ENCODE measurements around the gene PTPRC.

PTPRC gene

DNA sequence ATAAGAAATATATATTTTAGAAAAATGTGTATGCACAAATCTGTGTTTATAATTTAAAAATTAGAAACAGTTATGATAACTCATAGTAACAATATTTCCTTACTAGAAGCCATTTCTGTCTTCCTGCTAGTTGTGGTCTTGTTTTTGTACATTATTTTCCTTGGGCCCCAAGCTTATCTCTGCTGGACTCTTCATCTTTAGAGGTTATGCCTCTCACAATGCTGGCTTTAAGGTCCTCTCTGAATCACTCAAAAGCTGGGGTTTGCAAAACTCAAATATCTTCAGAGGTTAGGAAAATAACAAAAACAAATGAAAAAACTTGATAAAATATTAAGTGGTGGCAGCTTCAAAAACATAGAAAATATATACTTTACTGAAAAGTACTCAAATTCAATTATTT, 133.8 kb downstream of the PTPRC start:
- DNase-seq, result no peak

DNA sequence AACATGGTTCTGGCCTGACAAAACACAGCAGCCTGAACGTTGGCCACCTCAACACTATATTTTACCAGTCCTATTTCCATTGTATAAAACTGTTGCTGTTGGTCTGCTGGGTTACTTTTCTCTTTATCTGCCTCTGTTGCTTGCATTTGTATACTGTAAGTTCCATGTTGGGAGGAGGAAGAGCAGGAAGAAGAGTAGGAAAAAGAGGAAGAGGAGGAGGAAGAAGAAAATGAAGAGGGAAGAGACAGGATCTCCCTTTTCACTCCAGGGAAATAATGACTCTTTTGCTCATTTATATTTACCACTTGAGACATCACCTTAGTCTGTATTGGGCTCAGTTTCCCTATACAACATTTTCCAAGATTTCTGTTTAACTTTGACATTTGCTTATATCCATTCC, 134.2 kb downstream of the PTPRC start:
- DNase-seq, result no peak

DNA sequence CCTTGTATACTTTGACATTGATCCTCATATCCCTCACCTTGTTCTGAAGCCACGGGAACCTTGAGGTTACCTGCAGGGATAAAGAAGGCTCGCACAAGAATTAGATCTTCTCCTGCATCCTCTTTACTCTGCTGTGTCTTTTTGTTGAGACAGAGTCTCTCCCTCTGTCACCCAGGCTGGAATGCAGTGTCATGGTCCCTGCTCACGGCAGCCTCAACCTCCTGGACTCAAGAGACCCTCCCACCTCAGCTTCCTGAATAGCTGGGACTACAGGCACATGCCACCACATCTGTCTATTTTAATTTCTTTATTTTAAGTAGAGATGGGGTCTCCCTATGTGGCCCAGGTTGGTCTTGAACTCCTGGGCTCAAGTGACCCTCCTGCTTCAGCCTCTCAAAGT, 134.7 kb downstream of the PTPRC start:
- no peak for DNase-seq

DNA sequence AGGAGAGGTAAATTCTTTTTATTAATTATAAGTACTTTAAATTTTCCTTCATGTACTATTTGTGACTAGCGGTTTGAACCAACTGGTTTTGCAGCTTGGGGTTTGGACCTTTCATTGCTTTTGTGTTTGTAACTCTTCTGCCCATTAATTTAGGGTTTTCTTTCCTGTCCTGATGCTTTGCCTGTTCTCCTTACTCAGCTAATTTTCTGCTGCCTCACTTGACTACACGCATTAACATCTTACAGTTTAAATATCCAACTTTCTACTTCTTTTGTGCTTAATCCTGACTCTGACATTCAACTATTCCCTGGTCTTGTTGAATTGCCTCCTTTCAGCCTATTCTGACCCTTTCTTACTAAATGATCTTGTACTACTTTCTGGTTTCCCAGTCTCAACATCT, 135.6 kb downstream of the PTPRC start:
- no peak for DNase-seq

DNA sequence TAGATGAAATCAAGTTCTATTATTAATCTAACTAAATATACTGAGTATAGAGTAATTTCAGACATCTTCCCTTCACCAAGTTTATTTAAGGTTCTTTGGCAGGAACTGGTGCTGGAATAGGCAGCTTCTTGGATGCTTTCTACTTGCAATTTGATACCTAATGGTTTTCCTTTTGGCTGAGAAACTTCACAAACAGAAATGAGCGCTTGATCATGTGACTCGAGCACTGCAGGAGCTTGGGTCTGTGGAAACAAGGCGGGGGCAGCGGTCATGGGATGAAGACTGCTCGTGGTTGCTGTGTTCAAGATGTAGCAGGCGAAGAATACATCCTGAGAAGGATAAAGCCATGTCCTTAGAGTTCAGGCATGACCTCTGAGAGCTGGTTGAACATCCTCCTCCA, 136.8 kb downstream of the PTPRC start:
- no peak for DNase-seq

DNA sequence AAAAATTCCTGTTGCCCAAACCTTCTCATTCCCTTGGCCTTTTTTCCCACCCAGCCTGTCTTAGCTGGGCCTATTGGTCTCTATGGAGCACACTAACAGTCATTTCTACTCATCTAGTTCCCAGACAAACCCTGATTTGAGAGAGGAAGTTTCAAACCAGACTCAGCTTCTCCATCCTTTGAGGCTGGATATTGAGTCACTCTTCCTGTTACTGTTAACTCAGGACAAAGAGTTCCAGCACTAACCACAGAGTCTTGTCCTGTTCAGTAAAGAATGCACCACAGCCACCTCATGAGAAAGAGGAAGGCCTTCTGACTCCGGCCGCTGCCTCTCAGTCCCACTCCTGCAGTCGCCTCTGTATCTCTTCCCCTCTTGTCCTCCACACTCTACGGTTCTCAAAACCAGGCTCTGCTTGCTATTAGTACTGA, 137.8 kb downstream of the PTPRC start:
- DNase-seq, result no peak

DNA sequence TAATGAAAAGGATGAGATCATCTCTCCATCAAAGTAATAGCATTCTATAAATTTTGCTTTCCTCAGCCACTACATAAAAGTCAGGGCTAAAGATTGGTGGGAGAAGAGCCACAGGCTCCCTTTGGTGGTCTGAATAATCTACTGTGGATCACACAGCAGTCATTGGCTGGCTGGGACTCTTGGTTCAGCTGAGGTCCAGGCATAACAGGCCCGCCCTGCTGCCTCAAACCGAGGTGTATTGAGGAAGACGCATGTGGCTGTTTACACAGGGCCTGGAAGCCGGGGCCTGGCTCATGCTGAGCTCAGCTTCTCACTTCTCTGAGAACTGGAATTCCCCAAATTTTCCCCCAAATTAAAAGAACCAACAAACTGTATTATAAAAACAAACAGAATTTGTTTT, 139.2 kb downstream of the PTPRC start:
- DNase-seq, result no peak

DNA sequence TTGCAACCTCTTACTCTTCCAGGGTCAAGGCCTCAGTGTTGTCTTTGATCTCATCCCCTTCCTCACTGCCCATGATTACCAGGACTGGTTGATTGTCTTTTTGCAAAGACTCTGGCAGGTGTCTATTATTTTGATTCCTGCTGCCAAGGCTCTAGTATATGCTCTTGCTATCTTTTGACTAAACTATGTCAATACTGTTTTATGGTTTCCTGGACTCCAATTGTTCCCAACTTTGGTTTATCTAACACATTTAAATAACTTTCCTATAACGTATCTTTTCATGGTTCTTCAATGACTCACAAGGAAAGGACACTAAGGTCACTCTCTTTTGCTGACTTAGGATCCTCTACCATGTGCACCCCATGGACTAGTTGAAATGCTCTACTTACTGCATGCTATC, 141.5 kb downstream of the PTPRC start:
- DNase-seq, result no peak

DNA sequence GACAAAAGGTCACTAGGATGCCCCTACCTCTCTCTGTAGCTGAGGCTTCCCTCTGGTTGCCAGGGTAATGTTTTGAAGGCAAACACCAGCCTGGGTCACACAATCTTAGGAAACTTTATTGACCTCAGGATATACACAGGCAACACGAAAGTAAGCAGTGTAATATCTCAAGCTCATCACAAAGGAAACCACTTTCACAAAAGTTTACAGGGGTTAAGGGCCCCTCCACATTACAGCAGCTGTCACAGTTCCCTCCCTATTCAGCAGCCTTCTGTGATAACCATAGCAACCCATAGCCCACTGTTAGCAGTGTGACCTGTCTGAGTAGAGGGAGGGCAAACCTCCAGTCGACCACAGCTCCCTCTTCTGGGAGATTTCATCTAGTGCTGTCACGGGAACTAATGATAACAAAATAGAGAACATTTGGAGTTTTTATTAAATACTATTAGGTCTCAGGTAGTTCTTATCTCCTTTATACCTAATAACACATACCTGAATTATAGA, 149.8 kb downstream of the PTPRC start:
- peak; percentile 71 for DNase-seq

DNA sequence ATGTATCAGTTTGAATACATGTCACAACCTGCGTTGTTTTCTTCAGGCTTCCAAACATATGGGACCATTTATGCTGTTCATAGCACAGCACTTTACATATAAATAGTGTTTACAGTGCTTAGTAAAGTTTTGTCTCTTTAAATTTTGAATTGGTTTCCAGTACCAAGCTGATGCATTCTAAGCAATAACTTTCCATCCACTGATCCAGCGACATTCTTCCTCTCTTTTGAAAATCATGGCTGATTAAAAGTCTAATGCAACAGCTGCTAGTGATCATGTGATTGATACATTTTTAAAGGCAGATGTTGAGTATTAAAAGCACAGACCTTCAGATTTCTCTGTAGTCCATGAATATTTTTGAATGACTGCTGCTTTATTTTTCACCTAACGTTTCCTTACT, 154.9 kb downstream of the PTPRC start:
- DNase-seq, result peak; percentile 29

DNA sequence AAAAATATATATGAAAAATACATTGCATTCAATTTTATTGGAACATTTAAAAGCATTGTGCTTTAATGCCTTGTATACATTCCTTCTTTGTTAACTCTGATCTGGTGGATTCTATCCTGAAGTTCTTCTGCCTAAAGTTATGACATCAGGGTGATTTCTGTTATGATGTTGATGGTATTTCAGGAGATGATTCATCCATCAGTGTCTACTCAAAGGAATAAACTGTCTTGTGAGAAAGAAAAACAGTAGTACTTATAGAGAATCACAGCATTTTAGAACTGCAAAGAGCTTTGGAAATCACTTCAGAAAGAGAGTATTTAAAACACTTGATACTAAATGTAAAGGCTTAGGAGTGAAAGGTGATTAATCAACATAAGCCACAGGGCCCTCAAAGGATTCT, 155.7 kb downstream of the PTPRC start:
- no peak for DNase-seq

DNA sequence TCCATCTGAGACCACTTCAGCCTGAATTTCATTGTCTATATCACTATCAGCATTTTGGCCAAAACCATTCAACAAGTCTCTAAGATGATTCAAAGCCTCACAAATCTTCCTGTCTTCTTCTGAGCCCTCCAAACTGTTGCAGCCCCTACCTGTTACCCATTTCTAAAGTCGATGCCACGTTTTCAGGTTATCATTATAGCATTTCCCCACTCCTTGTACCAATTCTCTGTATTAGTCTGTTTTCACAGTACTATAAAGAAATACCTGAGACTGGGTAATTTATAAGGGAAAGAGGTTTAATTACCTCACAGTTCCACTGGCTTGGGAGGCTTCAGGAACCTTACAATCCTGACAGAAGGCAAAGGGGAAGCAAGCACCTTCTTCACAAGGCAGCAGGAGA, 158.8 kb downstream of the PTPRC start:
- DNase-seq, result no peak

DNA sequence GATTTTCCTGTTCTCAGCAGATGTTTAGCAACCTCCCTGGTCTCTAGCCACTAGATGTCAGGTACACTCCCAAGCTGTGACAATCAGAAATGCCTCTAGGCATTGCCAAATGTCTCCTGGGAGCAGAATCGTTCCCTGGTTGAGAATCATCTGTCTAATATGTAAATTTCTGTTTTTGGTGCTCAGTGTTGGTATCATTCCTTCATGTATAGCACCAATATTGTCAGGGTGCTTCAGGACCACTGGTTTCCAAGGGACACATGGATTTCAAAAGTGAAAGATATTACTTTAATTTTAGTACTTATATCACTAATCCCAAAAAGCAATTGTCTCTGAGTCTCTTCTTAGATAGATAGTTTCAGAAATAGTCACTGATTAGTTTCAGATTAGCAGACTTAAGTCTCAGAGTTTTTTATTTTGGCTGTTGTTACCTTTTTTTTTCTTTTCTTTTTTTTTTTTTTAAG, 160.1 kb downstream of the PTPRC start:
- no peak for DNase-seq

DNA sequence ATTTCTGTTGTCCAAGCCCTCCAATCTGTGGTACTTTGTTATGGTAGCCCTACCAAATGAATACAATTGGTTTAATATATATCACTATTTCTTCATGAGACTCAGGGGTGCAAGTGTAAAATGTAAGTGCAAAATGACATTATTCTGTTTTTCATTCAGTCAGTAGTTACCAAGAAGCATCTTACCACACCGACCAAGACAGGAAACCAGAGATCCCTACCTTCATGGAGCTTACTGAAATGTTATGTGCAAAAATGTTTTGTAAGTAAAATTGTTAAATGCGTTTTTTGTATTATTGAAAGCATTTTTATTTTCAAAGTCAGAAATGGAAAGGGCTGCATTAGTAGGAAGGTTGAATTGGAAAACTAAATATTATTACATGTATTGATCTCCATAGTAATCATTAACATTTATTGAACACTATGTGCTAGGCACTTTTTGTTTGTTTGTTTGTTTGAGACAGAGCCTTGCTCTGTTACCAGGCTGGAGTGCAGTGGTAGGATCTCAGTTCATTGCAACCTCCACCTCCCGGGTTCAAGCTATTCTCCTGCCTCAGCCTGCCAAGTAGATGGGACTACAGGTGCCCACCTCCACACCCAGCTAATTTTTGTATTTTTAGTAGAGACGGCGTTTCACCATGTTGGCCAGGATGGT, 166.8 kb downstream of the PTPRC start:
- DNase-seq, result no peak

DNA sequence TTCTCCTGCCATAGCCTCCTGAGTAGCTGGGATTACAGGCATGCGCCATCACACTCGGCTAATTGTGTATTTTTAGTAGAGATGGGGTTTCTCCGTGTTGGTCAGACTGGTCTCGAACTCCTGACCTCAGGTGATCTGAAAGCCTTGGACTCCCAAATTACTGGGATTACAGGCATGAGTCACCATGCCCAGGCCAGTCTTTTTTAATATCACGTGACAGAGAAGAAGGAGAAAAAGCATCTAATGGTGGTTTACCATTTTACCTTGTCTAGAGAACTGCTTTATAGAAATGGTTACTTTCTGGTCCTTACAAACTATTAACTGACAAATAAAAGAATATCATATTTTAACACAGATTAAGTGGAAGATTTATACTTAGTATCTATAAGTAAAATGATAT, 168.0 kb downstream of the PTPRC start:
- no peak for DNase-seq
